ENCODE results near the gene PEX10. TPM values are rescaled to one million over a fixed set of nuclear protein-coding genes. Genes with fewer than 3 reads are reported as not detected.

PEX10 gene
- total and polyA plus RNA-seq, 2 of the 8 experiments (the other 6 are each of a cell fraction or from before 2014, with no cell fraction given), result 24.3 to 26.9 TPM

DNA sequence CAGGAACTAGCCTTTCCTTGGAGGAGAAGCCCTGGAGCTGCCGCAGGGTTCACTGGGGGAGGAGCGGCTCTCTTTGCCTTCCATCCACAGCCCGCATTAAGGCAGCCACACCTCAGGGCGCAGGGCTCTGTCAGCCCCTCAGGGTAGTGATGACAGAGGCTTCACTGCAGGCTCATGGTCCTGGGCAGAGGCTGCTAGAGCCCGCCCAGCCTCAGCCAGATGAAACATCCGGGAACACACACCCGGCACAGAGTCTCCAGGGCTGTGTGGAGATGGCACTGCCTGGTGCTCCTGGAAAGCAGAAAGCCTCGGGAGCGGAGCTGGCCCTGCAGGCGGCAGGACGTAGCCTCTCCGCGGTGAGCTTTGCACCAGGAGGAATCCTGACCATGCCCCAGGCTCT, 29.4 kb upstream of the PEX10 start:
- no peak for DNase-seq (ENCODE audit: low read depth in 1 of 2, low spot score in 2 of 2)
- peaks cover 18 to 34% (median 30%) of the 10 kb centered on the region in 4 experiments for H3K27me3 ChIP-seq (replicated peaks in 1 of 4; ENCODE audit: control insufficient read depth in 3 of 4, extremely low read depth in 1 of 4, insufficient read depth in 3 of 4, low read length in 3 of 4)
- no peak for FAIRE-seq
- no peaks in the 10 kb centered on the region for H3K79me1 ChIP-seq (ENCODE audit: low read depth, low read length)
- no peak overlapping the region for H2AK5ac ChIP-seq (ENCODE audit: low read depth, low read length)
- no peak overlapping the region for H3K9ac ChIP-seq (replicated peaks in 1 of 4; ENCODE audit: extremely low read depth in 1 of 4, low read depth in 3 of 4, low read length in 3 of 4)
- no peaks in the 10 kb centered on the region for H3K9me3 ChIP-seq (ENCODE audit: insufficient read depth in 2 of 2, low read depth in 1 of 2, low read length in 1 of 2)
- peaks cover 0 to 5% (median 3%) of the 10 kb centered on the region in 4 experiments; a peak in 2 of 7 replicates for H3K4me1 ChIP-seq (replicated peaks in 1 of 4; ENCODE audit: control insufficient read depth in 3 of 4, insufficient read depth in 4 of 4, low read length in 3 of 4)
- no peak overlapping the region for H3K14ac ChIP-seq (ENCODE audit: insufficient read length)
- no peak overlapping the region for H3K27ac ChIP-seq (ENCODE audit: low read depth, low read length)
- no peak overlapping the region for H3K4ac ChIP-seq (replicated peaks; ENCODE audit: insufficient read length, low read depth, low read length)
- TF ChIP-seq FOSL1 (IDR thresholded peaks at IDR 0.05; ENCODE audit: insufficient read depth, low read depth, low read length) (no peak), SIRT6 (IDR thresholded peaks at IDR 0.05; ENCODE audit: low read length) (no peak), KDM5A (IDR thresholded peaks at IDR 0.05; ENCODE audit: low read length) (no peak), GABPA (IDR thresholded peaks at IDR 0.05; ENCODE audit: borderline replicate concordance, insufficient read depth, low read length) (no peak), GTF2F1 (IDR thresholded peaks at IDR 0.05; ENCODE audit: borderline replicate concordance, low read depth, low read length) (no peak), TCF12 (IDR thresholded peaks at IDR 0.05; ENCODE audit: low read depth, low read length) (no peak), TEAD4 (IDR thresholded peaks at IDR 0.05; ENCODE audit: low read depth, low read length) (no peak), RFX5 (IDR thresholded peaks at IDR 0.05; ENCODE audit: borderline replicate concordance, low read depth, low read length) (no peak), SP1 (IDR thresholded peaks at IDR 0.05; ENCODE audit: low read depth, low read length) (no peak), ZNF274 (IDR thresholded peaks at IDR 0.05; ENCODE audit: borderline replicate concordance, extremely low read depth, low read length) (no peak), YY1 (IDR thresholded peaks at IDR 0.05; ENCODE audit: low read depth, low read length) (no peak), RXRA (IDR thresholded peaks at IDR 0.05; ENCODE audit: insufficient read depth, low read depth, low read length) (no peak)
- no peak overlapping the region for H2AFZ ChIP-seq (ENCODE audit: low read length)
- H3K79me2 ChIP-seq (ENCODE audit: control insufficient read depth in 1 of 2, insufficient read depth in 2 of 2, low read length in 2 of 2), result no peaks in the 10 kb centered on the region
- H2BK12ac ChIP-seq (ENCODE audit: low read depth, low read length), result no peak overlapping the region
- no peak overlapping the region for H4K5ac ChIP-seq (ENCODE audit: insufficient read length, low read depth, low read length)
- H4K91ac ChIP-seq (replicated peaks; ENCODE audit: insufficient read length, low read length), result no peak overlapping the region
- H3K36me3 ChIP-seq (ENCODE audit: control insufficient read depth in 2 of 4, insufficient read depth in 4 of 4, low read length in 3 of 4), result no peaks in the 10 kb centered on the region
- whole genome bisulfite sequencing, 2 experiments (ENCODE audit: extremely low coverage in 1 of 2, insufficient coverage in 1 of 2, insufficient read length in 1 of 2, insufficient replicate concordance in 2 of 2, low coverage in 1 of 2, low lambda C conversion rate in 2 of 2, missing lambda C conversion rate in 1 of 2), result 86% methylated on average over 8 of the region's 13 CpGs; no CpG with 5 or more reads in 1 of the 2 experiments
- no peak overlapping the region for H2BK15ac ChIP-seq (ENCODE audit: low read length)
- H3K18ac ChIP-seq (ENCODE audit: extremely low read depth, low read length), result no peak overlapping the region
- H3K4me3 ChIP-seq (ENCODE audit: extremely low read depth in 1 of 4, insufficient read depth in 2 of 4, low read depth in 3 of 4, low read length in 4 of 4), result no peak overlapping the region
- ChIA-PET CTCF (ENCODE audit: partially characterized antibody) (interaction anchor here (0.9 to 2.0 kb wide), 6 partner anchors 8 to 1011 kb away, joined by 3 to 11 read pairs (median 4); partner anchors contain the start of gene FAAP20), POLR2A (ENCODE audit: partially characterized antibody) (interaction anchor here (1.2 kb wide), 1 partner anchor 47 kb away, joined by 3 read pairs; no protein-coding TSS in a partner anchor)
- no peak overlapping the region for H3K4me2 ChIP-seq (ENCODE audit: insufficient read depth in 1 of 2, low read depth in 2 of 2, low read length in 2 of 2)
- H4K20me1 ChIP-seq (replicated peaks in 1 of 2; ENCODE audit: control insufficient read depth in 1 of 2, insufficient read depth in 2 of 2, low read length in 2 of 2), result peaks cover 0 to 3% of the 10 kb centered on the region in 2 experiments
- H2BK5ac ChIP-seq (ENCODE audit: low read depth, low read length), result no peak overlapping the region
- no peak overlapping the region for H4K8ac ChIP-seq (ENCODE audit: extremely low read depth, insufficient read depth, low read length)
- H3K23me2 ChIP-seq (ENCODE audit: low read depth, low read length), result no peaks in the 10 kb centered on the region; the same call in 1 of the 2 replicates
- no peak overlapping the region for H2BK20ac ChIP-seq (ENCODE audit: low read length)
- no peak overlapping the region for H3K23ac ChIP-seq (ENCODE audit: insufficient read length)
- H3K56ac ChIP-seq (replicated peaks; ENCODE audit: insufficient read length, low read depth, low read length), result no peak overlapping the region
- no peak overlapping the region for H2BK120ac ChIP-seq (replicated peaks; ENCODE audit: low read depth, low read length)

Measured in H1 (cell line).